K562 (cell line): Measurements from ENCODE around the gene GPX6. TPM values are rescaled to one million over a fixed set of nuclear protein-coding genes. Genes with fewer than 3 reads are reported as not detected.

ENCODE experiments used
- ATF7 ChIP-seq: fragments of 450-650 bp; IDR thresholded peaks from 2 replicates; pipeline ENCODE4 v1.7.1; 2014; ENCODE audit warnings: mild to moderate bottlenecking, moderate library complexity
- CBFA2T2 ChIP-seq: fragments of 450-650 bp; conservative IDR thresholded peaks from 2 replicates; pipeline ENCODE4 v1.6.1; 2017; ENCODE audit warnings: mild to moderate bottlenecking
- DNMT1 ChIP-seq: fragments of 450-650 bp; IDR thresholded peaks from 2 replicates; pipeline ENCODE4 v1.6.1; 2016; ENCODE audit warnings: antibody characterized with exemption, mild to moderate bottlenecking
- ELF1 ChIP-seq: fragments of 200-800 bp; sonication (Bioruptor generic); IDR thresholded peaks from 2 replicates; pipeline ENCODE4 v1.6.1; 2016; ENCODE audit warnings: missing genetic modification characterization, missing compliant biosample characterization
- ELF4 ChIP-seq: fragments of 450-650 bp; formaldehyde crosslinking; IDR thresholded peaks from 2 replicates; pipeline ENCODE4 v1.4.0; 2022; ENCODE audit warnings: missing genetic modification characterization
- EP400 ChIP-seq: fragments of 450-650 bp; IDR thresholded peaks from 2 replicates; pipeline ENCODE4 v1.6.1; 2017; ENCODE audit warnings: antibody characterized with exemption, mild to moderate bottlenecking, moderate library complexity
- FOXA3 ChIP-seq, 2 experiments: fragments of 450-650 bp in 1 of 2; sonication (generic) in 1 of 2; formaldehyde crosslinking; IDR thresholded peaks in 1 of 2; conservative IDR thresholded peaks in 1 of 2; 2 replicates each; pipeline versions ENCODE4 v1.4.0 to v1.8.0; 2020 to 2022; ENCODE audit warnings: mild to moderate bottlenecking in 2 of 2, missing genetic modification reagents in 1 of 2
- FUS ChIP-seq: fragments of 200-400 bp; formaldehyde crosslinking; optimal IDR thresholded peaks from 2 replicates; pipeline ENCODE3; 2017; ENCODE audit warnings: low read depth, low read length
- MAZ ChIP-seq, 2 experiments: fragments of 450-650 bp in 1 of 2; sonication (generic) in 1 of 2; formaldehyde crosslinking; IDR thresholded peaks in 1 of 2; conservative IDR thresholded peaks in 1 of 2; 2 replicates each; pipeline versions ENCODE4 v1.4.0 to v1.5.0; 2020; ENCODE audit warnings: mild to moderate bottlenecking in 1 of 2, missing genetic modification reagents in 1 of 2
- NCOA6 ChIP-seq: fragments of 450-650 bp; IDR thresholded peaks from 2 replicates; pipeline ENCODE4 v1.6.1; 2017; ENCODE audit warnings: mild to moderate bottlenecking
- PHF20 ChIP-seq: fragments of 450-650 bp; IDR thresholded peaks from 2 replicates; pipeline ENCODE4 v1.6.1; 2018; ENCODE audit not compliant: partially characterized antibody
- PHF21A ChIP-seq: fragments of 450-650 bp; IDR thresholded peaks from 2 replicates; pipeline ENCODE4 v1.6.1; 2017; ENCODE audit warnings: low read depth, borderline replicate concordance
- POLR2AphosphoS5 ChIP-seq: IDR thresholded peaks from 2 replicates; pipeline ENCODE4 v1.6.1; 2011; ENCODE audit warnings: mild to moderate bottlenecking, low read depth, low read length, moderate library complexity; ENCODE audit not compliant: control insufficient read depth, insufficient read depth
- POLR3A ChIP-seq: IDR thresholded peaks from 2 replicates; pipeline ENCODE4 v1.6.1; 2011; ENCODE audit warnings: borderline replicate concordance, mild to moderate bottlenecking, moderate library complexity; ENCODE audit not compliant: insufficient read length, insufficient read depth; ENCODE audit errors: extremely low read depth
- SLC30A9 ChIP-seq: fragments of 250-450 bp; sonication (Bioruptor Pico); IDR thresholded peaks from 2 replicates; pipeline ENCODE4 v1.8.0; 2022; ENCODE audit warnings: mild to moderate bottlenecking, moderate library complexity
- SMAD2 ChIP-seq: fragments of 150-350 bp; IDR thresholded peaks from 2 replicates; pipeline ENCODE4 v1.6.1; 2014; ENCODE audit warnings: low read depth, mild to moderate bottlenecking, low read length
- SNIP1 ChIP-seq: fragments of 450-650 bp; IDR thresholded peaks from 2 replicates; pipeline ENCODE4 v1.7.1; 2017; ENCODE audit warnings: low read depth, mild to moderate bottlenecking
- ZFP36 ChIP-seq: fragments of 150-350 bp; IDR thresholded peaks from 2 replicates; pipeline ENCODE4 v1.6.1; 2018; ENCODE audit warnings: low read length, low read depth; ENCODE audit not compliant: partially characterized antibody
- ZFX ChIP-seq: sonication (generic); formaldehyde crosslinking; IDR thresholded peaks from 2 replicates; pipeline ENCODE4 v1.8.0; 2022; ENCODE audit warnings: mild to moderate bottlenecking, missing genetic modification reagents, moderate library complexity
- ZNF551 ChIP-seq: fragments of 250-450 bp; sonication (Bioruptor Pico); IDR thresholded peaks from 2 replicates; pipeline ENCODE4 v1.5.0; 2021; ENCODE audit warnings: mild to moderate bottlenecking, moderate library complexity
- ZZZ3 ChIP-seq: fragments of 450-650 bp; IDR thresholded peaks from 2 replicates; pipeline ENCODE4 v1.6.1; 2016; ENCODE audit warnings: antibody characterized with exemption, mild to moderate bottlenecking, moderate library complexity
- polyA plus RNA-seq, 8 experiments: library from polyadenylated mRNA; depleted of rRNA in 4 of 8; stranded (reverse) in 5 of 8; unstranded in 3 of 8; fragments of >200 nt; fragmentation: Nextera tagmentation in 2 of 8; fragmentation: Illumina TruSeq in 1 of 8; extraction: Ambion mirVana in 2 of 8; extraction: Trizol in 1 of 8; gene quantifications; 2 replicates each; pipeline versions ENCODE4 v1.2.1 to v1.2.3, GENCODE V29; 2011 to 2014; ENCODE audit warnings: inconsistent platforms in 1 of 8, missing spikeins in 1 of 8
- total RNA-seq, 7 experiments: library from RNA; depleted of rRNA in 6 of 7; stranded (reverse); fragments of >200 nt in 6 of 7; fragmentation: Illumina TruSeq in 2 of 7; extraction: Trizol in 2 of 7; gene quantifications; 2 replicates each; pipeline versions ENCODE4 v1.2.1 to v1.2.3, GENCODE V29; 2011 to 2021; ENCODE audit warnings: low replicate concordance in 1 of 7
- TF ChIP-seq, protein P1 (sequence below), 3 experiments: fragments of 200-800 bp in 1 of 3; sonication (Bioruptor generic) in 1 of 3; sonication (generic) in 1 of 3; formaldehyde crosslinking in 1 of 3; IDR thresholded peaks; 2 replicates each; pipeline versions ENCODE4 v1.6.1 to v1.8.0; 2016 to 2022; ENCODE audit warnings: mild to moderate bottlenecking in 2 of 3, missing compliant biosample characterization in 2 of 3, missing genetic modification characterization in 2 of 3, missing genetic modification reagents in 1 of 3
- TF ChIP-seq, protein P2 (sequence below): fragments of 450-650 bp; formaldehyde crosslinking; IDR thresholded peaks from 2 replicates; pipeline ENCODE4 v1.4.0; 2020; ENCODE audit warnings: mild to moderate bottlenecking
- TF ChIP-seq, protein P3 (sequence below): fragments of 250-450 bp; sonication (Bioruptor Pico); IDR thresholded peaks from 2 replicates; pipeline ENCODE4 v1.8.0; 2022; ENCODE audit warnings: moderate library complexity, mild to moderate bottlenecking, inconsistent platforms
- TF ChIP-seq, protein P4 (sequence below): fragments of 250-450 bp; sonication (Bioruptor Pico); IDR thresholded peaks from 2 replicates; pipeline ENCODE4 v1.4.0; 2020; ENCODE audit warnings: mild to moderate bottlenecking, moderate library complexity
- TF ChIP-seq, protein P5 (sequence below): fragments of 250-450 bp; sonication (Bioruptor Pico); IDR thresholded peaks from 2 replicates; pipeline ENCODE4 v1.8.0; 2021; ENCODE audit warnings: moderate library complexity, mild to moderate bottlenecking, inconsistent platforms

The GPX6 gene
- total and polyA plus RNA-seq, 9 of the 15 experiments (the other 6 are each of a cell fraction or from before 2014, with no cell fraction given) = not detected

- TF ChIP-seq, protein P1, sequence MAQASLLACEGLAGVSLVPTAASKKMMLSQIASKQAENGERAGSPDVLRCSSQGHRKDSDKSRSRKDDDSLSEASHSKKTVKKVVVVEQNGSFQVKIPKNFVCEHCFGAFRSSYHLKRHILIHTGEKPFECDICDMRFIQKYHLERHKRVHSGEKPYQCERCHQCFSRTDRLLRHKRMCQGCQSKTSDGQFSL (CRISPR knock-in tag; IDR thresholded peaks at IDR 0.05) = no peak
- TF ChIP-seq, protein P1 (tag; IDR thresholded peaks at IDR 0.05) = no peak
- TF ChIP-seq, protein P2, sequence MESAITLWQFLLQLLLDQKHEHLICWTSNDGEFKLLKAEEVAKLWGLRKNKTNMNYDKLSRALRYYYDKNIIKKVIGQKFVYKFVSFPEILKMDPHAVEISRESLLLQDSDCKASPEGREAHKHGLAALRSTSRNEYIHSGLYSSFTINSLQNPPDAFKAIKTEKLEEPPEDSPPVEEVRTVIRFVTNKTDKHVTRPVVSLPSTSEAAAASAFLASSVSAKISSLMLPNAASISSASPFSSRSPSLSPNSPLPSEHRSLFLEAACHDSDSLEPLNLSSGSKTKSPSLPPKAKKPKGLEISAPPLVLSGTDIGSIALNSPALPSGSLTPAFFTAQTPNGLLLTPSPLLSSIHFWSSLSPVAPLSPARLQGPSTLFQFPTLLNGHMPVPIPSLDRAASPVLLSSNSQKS (CRISPR knock-in tag) = no peak
- TF ChIP-seq ELF4 (CRISPR knock-in tag) (no peak), NCOA6 (no peak), ATF7 (peak; percentile 94), PHF21A (no peak), EP400 (peak; percentile 66), POLR2AphosphoS5 (peak; percentile 58), MAZ (CRISPR knock-in tag; conservative IDR thresholded peaks at IDR 0.05 in 1 of 2, IDR thresholded peaks at IDR 0.05 in 1 of 2) (no peak), FOXA3 (CRISPR knock-in tag; conservative IDR thresholded peaks at IDR 0.05 in 1 of 2, IDR thresholded peaks at IDR 0.05 in 1 of 2) (no peak), ZNF551 (CRISPR knock-in tag) (no peak), FUS (no peak), SNIP1 (no peak), POLR3A (peak; percentile 68), ELF1 (0 out of 2 replicates have a peak, but pooled peaks have one; percentile 9), DNMT1 (no peak), ZFX (CRISPR knock-in tag) (no peak), SLC30A9 (CRISPR knock-in tag) (no peak), CBFA2T2 (peak; percentile 76), SMAD2 (no peak), PHF20 (no peak), ZZZ3 (no peak), ZFP36 (no peak)
- TF ChIP-seq, protein P3, sequence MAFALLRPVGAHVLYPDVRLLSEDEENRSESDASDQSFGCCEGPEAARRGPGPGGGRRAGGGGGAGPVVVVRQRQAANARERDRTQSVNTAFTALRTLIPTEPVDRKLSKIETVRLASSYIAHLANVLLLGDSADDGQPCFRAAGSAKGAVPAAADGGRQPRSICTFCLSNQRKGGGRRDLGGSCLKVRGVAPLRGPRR (CRISPR knock-in tag) = no peak
- TF ChIP-seq, protein P4, sequence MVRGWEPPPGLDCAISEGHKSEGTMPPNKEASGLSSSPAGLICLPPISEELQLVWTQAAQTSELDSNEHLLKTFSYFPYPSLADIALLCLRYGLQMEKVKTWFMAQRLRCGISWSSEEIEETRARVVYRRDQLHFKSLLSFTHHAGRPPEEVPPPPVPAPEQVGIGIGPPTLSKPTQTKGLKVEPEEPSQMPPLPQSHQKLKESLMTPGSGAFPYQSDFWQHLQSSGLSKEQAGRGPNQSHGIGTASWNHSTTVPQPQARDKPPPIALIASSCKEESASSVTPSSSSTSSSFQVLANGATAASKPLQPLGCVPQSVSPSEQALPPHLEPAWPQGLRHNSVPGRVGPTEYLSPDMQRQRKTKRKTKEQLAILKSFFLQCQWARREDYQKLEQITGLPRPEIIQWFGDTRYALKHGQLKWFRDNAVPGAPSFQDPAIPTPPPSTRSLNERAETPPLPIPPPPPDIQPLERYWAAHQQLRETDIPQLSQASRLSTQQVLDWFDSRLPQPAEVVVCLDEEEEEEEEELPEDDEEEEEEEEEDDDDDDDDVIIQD (CRISPR knock-in tag) = no peak
- TF ChIP-seq, protein P5, sequence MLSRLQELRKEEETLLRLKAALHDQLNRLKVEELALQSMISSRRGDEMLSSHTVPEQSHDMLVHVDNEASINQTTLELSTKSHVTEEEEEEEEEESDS (CRISPR knock-in tag) = no peak
These were observed 35.2 kb downstream of the GPX6 start (continued) for GRCh38 chr6:28480253-28480932.
